Fibroblast of skin of right quadriceps (primary cell): ENCODE results near the gene LRRC3.
"Not testable (repeated sequence)": the region's sequence is repeated elsewhere in the genome, so short reads cannot be mapped to it uniquely, and the experiment has no call there.

Source experiments
- DNase-seq: peaks from one replicate; pipeline ENCODE4 v3.0.0-alpha.2; 2013

Gene LRRC3

DNA sequence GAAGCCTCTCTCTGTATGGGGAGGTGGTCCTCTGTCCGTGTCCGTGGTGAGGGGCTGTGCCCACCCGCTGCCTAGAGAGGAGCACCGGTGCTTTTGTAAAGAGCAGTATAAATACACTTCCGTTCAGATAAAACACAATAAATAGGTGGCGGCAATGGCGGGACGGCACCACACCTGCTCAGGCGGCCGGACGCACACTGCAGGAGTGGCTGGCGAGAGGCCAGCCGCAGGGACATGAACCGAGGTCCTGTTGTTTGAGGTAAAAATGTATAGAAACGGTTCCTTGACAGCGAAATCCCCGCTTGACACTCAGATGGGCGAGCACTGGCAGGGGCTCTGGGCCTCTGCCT, 43.9 kb downstream of the LRRC3 start:
- no peak for DNase-seq

DNA sequence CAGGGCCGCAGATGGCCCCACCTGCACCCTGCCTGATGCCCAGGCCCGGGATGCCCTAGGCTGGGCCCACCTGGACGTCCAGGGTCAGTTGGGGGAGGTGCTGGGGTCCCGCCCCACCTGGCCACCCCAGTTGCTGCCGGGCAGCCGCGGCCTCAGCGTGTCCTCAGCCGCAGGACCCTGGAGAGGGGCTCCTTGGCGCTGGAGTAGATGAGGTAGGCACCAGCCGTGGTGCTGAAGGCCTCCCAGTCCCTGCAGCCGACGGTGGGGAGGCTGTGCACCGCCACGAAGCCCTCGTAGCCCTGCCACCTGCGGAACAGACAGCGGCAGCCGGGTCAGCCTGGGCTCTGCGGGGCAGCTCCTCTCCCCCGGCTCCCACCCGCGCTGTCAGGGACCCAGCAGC, 44.3 kb downstream of the LRRC3 start:
- DNase-seq: no peak

DNA sequence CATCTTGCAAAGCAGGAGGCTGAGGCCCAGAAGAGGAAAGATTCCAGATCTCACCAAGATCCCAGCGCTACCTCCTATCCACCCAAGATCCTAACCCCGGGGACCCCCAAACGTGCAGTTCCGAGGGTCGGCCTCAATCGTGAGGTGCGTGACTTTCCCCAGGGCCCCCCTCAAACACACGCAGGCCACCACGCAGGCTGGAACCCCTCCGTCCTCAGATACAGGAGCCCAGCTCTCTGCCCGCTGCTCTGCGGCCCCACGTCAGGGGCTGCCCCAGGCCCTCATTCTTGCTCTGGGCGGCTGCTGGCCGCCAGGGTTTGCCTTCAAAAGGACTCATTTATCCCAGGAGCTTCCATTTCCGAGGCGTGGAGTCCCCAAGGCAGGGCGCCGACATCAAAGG, 44.8 kb downstream of the LRRC3 start:
- no peak for DNase-seq

DNA sequence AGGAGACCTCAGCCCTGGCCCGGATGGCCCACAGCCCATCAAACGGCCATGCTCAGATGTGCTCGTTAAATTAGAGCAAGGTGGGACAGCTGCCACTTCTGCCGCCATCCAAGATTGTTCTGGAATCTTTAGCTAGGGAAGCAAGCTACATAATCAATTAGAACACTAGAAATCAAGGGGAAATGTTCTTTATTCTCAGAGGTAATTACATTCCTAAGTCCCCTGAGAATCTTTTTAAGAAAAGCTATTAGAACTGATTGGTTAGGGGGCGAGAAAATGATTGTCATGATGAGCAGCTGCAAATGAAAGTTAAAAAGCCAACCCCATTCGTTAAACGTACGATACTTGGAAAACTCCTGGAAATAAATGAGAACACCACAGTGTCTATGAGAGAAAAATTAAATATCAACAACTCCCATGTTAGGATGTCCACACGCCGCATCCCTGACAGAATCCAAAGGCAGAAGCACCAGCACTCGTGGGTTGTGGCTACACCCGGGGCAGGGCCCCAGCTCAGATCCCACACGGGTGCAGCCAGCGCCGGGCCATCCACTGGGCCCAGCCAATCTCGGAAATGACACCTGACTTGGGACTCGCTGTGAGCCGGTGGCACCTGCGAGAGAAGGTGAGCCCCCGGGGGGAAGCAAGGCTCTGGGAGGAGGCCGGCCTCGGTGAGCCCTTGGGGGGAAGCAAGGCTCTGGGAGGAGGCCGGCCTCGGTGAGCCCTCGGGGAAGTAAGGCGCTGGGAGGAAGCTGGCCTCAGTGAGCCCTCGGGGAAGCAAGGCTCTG, 47.1 kb downstream of the LRRC3 start:
- no peak for DNase-seq

DNA sequence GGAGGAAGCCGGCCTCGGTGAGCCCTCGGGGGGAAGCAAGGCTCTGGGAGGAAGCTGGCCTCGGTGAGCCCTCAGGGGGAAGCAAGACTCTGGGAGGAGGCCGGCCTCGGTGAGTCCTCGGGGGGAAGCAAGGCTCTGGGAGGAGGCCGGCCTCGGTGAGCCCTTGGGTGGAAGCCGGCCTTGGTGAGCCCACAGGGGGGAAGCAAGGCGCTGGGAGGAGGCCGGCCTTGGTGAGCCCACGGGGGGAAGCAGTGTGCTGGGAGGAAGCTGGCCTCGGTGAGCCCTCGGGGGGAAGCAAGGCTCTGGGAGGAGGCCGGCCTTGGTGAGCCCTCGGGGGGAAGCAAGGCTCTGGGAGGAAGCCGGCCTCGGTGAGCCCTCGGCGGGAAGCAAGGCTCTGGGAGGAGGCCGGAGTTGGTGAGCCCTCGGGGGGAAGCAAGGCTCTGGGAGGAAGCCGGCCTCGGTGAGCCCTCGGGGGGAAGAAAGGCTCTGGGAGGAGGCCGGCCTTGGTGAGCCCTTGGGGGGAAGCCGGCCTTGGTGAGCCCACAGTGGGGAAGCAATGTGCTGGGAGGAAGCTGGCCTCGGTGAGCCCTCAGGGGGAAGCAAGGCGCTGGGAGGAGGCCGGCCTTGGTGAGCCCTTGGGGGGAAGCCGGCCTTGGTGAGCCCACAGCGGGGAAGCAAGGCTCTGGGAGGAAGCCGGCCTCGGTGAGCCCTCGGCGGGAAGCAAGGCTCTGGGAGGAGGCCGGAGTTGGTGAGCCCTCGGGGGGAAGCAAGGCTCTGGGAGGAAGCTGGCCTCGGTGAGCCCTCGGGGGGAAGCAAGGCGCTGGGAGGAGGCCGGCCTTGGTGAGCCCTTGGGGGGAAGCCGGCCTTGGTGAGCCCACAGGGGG, 47.9 kb downstream of the LRRC3 start:
- DNase-seq: not testable (repeated sequence)

DNA sequence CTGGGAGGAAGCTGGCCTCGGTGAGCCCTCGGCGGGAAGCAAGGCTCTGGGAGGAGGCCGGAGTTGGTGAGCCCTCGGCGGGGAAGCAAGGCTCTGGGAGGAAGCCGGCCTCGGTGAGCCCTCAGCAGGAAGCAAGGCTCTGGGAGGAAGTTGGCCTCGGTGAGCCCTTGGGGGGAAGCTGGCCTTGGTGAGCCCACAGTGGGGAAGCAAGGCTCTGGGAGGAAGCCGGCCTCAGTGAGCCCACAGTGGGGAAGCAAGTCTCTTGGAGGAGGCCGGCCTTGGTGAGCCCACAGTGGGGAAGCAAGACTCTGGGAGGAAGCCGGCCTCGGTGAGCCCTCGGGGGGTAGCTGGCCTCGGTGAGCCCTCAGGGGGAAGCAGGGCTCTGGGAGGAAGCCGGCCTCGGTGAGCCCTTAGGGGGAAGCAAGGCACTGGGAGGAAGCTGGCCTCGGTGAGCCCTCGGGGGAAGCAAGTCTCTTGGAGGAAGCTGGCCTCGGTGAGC, 48.6 kb downstream of the LRRC3 start:
- DNase-seq: no peak

DNA sequence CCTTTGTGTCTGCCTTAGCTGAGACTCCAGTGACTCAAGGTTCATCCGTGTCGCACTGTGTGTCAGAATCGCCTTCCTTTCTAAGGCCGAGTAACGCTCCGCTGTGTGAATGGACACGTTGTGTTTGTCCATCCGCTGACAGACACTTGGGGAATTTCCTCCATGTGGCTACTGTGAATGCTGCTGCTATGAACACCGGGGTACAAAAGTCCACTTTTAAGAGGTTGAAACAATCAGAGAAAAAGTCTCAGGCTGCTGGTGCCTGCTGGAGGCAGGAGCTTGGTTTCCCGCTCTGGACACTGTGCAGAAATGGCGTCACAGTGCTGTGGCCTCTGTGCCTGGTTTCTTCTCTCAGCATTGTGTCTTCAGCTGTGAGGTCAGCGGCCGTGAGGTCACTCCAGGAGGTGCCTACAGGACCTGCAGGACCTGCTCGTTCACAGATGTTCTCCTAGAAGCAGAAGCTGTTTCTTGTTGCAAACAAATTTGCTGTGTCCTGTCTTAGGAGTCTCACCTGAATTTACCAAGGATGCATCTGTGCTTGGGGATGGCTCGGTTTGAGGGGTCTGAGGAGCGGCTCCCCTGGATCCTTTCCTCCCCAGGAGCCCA, 50.5 kb downstream of the LRRC3 start:
- DNase-seq: no peak

DNA sequence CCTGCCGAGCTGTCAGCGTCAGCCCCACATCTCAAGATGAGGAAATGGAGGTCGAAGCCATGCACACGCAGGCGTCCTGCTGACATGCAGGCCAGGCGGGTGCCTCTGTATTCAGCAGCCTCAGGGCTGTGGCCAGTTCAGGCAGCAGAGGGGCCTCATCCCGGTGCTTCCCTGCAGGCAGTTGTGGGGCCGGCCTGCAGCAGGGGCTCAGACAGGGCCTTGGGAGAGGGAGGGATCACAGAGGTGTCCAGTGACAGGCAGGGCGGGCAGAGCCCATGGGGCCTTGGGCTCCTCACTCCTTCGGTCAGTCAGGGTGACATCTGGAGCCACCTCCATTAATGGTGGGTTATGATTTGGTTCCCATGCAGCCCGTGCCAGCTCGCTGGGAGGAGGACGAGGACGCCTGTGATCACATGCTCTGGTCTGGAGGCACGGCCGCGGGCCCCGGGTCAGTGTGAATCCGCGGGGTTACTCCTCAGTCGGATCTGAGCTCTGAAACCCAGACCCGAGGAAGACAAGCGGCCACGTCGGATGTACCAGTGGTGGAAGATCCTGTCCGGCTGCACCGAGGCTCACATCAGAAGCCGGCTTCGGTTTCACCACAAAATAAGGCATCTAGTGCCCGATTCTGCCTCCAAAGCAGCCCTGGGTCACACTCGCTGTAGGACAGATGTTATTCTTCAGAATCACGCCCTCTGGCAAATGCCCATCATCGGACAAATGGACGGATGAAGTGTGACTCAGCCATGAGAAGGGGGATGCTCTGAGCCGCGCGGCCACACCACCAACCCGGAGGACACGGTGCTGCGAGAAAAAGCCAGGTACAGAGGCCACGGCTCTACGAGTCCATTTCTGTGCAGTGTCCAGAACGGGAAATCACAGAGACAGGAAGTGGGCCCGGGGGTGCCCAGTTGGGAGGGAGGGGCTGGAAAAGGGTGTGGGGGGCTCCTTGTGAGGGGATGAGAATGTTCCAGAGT, 51.3 kb downstream of the LRRC3 start:
- no peak for DNase-seq

DNA sequence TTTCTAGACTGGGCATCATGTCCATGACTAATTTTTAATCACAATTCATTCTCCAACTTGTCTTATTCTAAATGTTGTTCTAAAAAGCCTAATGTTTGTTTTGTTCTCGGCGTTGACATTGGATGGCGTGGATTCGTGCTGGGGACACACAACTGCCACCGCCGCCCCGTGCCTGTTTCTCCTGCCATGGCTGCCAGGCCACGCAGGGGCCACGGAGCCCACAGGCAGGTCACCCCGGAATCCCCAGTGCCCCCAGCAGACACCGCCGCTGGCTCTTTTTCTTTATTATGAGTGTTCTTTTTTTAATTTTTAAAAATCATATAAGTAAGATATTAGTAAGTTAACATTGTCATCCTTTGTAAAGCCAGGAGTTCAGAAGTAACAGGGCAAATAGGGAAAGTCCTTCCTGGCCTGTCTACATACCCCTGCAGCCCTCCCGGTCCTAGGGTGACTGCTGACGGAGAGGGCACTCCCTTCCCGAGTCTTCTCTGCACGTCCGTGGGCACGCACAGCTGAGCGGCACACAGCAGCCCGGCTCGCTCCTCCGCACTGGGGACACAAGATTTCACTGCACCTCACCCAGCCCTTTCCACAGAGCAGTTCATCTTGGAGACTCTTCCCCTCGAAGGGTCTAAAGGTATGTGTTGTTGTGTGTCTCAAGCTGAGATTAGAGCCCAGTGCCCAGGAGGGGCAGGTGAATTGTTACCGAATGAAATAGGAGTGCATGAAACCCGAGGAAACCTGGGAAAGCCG, 52.5 kb downstream of the LRRC3 start:
- DNase-seq: no peak

DNA sequence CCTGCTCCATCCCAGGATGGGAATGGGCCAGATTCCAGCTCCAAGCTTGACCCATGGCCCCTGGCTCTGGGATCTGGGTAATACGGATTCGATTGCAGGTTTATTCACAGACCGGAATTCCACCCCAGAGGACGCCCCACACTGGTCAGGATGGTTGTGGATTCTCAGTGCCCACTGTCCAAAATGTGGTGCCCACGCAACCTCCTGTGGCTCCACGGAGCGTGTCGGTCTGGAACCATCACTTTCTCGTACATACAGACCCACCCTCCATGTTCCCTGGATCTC, 53.1 kb downstream of the LRRC3 start:
- DNase-seq: no peak

DNA sequence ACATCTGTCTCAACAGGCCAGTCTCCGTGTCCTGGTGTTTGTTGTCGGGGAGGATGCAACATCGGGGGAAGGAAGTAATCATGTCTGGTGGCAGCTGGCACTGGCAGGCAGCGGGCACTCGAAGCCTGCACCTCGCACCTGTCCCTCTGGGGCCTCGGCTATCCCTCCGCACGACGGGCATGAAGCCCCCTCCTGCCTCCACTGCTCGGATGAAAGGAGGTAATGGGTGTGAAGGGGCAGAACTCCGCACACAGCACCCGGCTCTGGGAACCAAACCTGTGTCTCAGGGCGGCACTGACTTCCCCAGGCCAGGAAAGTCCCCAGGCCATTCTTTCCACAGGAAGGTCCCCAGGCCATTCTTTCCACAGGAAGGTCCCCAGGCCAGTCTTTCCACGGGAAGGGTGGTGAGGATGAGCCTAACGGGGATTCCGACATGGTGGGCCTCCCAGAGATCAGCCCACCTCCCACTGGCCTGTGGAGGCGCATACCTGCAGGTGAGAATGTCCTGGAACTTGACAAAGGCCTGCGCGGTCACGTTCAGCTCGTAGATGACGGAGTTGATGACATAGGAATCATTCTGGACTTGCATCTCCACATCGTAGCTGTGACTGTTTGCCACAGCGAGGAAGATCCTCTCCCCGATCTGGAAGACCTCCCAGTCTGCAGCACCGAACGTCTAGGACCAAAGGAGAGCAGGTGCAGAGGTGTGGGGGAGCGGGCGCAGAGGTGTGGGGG, 53.6 kb downstream of the LRRC3 start:
- DNase-seq: no peak

DNA sequence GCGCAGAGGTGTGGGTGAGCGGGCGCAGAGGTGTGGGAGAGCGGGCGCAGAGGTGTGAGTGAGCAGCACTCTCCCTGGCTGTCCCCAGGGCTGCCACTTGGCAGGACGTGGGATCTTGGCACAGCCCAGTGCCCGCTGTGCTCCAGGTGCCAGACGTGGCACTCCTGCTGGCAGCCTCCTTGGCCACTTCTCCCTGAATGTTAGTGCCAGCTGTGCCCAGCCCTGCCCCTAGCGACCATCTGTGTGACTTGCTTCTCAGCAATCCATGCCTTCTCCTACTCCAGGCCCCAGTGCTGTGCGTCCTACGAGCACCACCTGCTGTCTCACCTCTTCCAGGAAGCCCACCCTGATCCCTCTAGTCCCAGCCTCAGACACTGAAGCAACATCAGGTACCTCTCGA, 54.2 kb downstream of the LRRC3 start:
- DNase-seq: no peak

DNA sequence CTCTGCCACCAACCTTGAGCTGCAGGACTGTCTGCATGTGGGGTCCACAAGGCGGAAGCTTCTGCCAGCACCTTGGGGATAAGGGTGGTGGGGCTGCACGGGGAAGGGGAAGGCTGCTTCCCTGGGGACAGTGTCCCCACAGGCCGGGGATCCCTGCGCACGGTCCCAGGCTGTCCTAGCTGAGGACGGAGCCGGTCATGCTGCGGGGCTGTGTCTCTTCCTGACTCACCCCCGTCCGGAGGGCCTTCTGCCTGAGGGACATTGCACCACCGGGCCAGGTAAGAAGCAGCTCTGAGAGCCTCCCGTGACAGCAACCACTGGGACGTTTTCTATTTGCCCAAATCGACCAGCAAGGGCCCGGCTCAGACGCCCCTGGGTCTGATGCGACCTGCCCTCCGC, 54.8 kb downstream of the LRRC3 start:
- DNase-seq: no peak

DNA sequence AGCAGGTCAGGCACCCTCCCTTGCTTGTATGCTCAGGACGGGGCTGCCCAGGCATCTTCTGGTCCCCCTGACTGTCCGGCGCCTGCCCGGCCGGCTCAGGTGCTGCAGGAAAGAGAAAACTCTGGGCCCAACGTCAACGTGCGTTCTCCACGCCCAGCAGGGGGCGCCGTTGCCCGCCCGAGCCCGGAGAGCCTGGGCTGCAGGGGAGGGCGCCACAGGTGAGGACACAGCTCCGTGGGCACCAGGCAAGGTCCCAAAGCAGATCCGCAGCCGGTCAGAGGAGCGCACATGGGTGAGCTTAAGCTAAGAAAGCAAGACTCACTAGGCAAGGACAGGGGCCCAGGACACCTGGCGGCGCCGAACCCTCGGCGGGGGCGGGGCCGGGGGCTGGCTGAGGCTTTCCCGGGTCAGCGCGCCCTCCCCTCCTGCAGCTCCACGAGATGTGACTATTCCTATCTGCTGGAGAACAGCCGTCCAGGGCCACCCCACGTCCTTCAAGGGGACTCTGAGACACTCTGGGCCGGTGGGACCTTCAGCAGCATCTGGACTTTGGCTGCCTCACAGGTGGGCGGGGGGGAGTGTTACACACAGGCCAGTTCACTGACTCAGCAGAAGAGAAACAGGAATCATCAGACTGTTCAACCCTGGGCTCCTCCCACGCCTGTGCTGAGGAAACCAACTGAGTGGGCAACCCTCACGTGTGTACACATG, 55.4 kb downstream of the LRRC3 start:
- DNase-seq: peak; percentile 17

DNA sequence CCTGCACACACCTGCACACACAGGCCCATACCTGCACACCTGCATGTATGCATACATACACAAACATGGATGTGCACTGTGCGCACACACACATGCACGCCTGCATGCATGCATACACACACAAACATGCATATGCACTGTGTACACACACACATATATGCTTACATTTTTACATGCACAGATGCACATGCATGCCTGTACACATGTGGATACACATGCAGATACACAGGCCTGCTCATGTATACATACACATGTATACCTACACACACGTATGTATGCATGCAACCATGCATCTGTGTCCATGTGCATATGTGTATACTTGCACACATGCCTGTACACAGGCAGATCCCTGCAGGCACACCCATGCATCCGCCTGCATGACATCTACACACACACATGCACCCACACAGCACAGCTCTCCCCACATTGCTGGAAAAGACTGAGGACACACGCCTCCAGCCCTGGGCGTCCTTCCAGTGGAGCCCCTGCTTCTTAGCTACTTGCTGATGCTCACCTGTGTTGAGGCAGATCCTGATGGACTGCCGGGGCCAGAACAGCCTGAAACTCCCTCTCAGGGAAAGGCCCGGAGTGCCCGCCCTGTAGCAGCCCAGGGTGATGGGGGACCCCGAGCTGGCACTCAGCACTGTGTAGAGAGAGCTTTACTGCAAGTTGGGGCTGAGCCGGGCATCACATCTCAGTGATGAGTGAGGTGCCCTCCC, 56.1 kb downstream of the LRRC3 start:
- no peak for DNase-seq
